ENCODE data around the gene MAP3K20.
"Not testable (repeated sequence)": the region's sequence is repeated elsewhere in the genome, so short reads cannot be mapped to it uniquely, and the experiment has no call there.

Gene MAP3K20

DNA sequence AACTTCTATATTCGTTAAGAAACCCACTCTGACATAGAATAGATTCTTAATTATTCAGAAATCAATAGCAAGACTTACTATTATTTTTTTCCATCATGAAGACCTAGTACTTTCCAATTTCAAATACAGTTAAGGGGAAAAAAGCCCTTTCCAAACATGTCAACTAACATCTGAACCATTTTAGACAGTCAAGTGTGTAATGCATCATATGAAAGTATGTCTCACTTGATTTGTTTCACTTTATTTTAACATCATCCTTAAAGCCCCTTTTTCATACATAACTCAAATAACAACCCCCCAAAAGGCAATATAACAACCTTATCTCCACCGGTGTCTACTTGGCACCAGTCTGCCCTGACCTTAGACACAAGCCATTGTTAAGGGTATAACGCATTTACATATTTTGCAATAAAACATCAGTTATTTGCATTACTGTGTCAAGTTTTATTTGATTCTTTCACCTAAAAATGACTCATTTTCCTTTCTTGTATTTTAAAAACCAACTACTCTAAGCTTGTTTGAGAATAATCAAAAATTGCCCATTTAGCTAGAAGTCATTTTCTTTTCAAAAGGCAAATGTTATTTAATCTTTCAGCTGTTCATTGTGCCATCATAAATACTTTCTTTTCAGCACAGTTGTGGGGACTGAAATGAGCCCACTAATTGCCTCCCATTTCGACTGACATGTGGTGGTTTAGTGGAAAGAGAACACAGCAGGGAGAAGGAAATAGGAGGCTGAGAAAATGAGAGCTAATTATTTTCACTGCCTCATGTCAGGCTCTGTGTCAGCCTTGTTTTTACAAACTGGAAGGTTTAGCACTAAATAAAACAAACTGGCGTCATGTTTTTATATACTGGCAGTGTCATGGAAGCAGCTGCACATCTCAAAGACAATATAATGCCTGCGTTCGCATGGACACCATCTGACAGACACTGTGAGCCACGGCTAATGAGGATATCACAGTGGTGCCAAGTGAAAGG, 174.3 kb downstream of the MAP3K20 start:
- TF ChIP-seq, protein P1, sequence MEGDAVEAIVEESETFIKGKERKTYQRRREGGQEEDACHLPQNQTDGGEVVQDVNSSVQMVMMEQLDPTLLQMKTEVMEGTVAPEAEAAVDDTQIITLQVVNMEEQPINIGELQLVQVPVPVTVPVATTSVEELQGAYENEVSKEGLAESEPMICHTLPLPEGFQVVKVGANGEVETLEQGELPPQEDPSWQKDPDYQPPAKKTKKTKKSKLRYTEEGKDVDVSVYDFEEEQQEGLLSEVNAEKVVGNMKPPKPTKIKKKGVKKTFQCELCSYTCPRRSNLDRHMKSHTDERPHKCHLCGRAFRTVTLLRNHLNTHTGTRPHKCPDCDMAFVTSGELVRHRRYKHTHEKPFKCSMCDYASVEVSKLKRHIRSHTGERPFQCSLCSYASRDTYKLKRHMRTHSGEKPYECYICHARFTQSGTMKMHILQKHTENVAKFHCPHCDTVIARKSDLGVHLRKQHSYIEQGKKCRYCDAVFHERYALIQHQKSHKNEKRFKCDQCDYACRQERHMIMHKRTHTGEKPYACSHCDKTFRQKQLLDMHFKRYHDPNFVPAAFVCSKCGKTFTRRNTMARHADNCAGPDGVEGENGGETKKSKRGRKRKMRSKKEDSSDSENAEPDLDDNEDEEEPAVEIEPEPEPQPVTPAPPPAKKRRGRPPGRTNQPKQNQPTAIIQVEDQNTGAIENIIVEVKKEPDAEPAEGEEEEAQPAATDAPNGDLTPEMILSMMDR (IDR thresholded peaks at IDR 0.05; ENCODE audit: low read depth, low read length, missing control alignments) = no peak
- Histone ChIP-seq H3K4me3 (ENCODE audit: low read depth, low read length) (no peak overlapping the region), H3K36me3 (replicated peaks) (no peaks in the 10 kb centered on the region), H3K27me3 (replicated peaks) (no peaks in the 10 kb centered on the region), H3K27ac (no peak overlapping the region)
- in situ Hi-C loops (cut with HindIII; ENCODE audit: low pct_ligation_motif_present, low sequenced_read_pairs) = no loop called here
- DNase-seq = no peak

DNA sequence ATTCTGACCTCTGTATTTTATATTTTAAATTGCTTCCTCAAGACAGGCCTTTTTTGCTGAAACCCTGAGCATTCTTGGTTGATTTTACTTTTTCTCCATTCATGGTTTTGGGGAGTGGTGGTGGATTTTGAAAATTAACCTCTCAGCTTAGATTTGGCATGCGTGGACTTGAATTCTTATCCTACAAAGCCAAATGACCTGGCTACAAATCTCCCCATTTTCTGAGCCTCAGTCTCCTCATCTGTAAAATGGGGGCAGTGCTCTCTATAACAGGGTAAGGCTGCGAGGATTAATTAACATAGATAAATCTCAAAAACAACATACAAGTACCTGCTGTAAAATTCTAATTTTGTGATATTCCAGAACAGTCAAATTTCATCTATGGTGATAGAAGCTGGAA, 175.6 kb downstream of the MAP3K20 start:
- Histone ChIP-seq H3K27me3 (replicated peaks) (no peaks in the 10 kb centered on the region), H3K27ac (no peak overlapping the region), H3K4me3 (ENCODE audit: low read depth, low read length) (no peak overlapping the region), H3K36me3 (replicated peaks) (no peaks in the 10 kb centered on the region)
- in situ Hi-C loops (cut with HindIII; ENCODE audit: low pct_ligation_motif_present, low sequenced_read_pairs) = no loop called here
- TF ChIP-seq, protein P1 (IDR thresholded peaks at IDR 0.05; ENCODE audit: low read depth, low read length, missing control alignments) = no peak
- no peak for DNase-seq

DNA sequence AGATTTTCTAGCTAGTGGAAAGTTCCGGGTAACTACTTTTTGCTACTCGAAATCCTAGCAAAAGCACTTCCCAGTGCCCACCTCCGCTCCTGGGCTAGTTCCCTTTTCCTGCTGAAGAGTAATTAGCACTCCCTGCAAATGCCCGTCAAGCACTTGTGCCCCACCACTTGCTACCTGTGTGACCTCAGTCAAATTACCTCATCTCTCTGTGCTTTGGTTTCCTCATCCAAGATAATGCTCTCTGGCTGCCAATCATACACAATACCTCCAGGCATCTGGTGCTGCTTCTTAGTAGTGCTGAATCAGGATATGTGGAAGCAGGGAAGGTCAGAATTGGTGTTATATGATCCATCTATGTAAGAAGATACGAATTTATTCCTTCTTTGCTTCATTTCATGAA, 176.9 kb downstream of the MAP3K20 start:
- no peak overlapping the region for H3K4me3 ChIP-seq (ENCODE audit: low read depth, low read length)
- H3K36me3 ChIP-seq (replicated peaks) = no peaks in the 10 kb centered on the region
- no peaks in the 10 kb centered on the region for H3K27me3 ChIP-seq (replicated peaks)
- TF ChIP-seq, protein P1 (IDR thresholded peaks at IDR 0.05; ENCODE audit: low read depth, low read length, missing control alignments) = no peak
- no peak for DNase-seq
- H3K27ac ChIP-seq = no peak overlapping the region
- in situ Hi-C loops (cut with HindIII; ENCODE audit: low pct_ligation_motif_present, low sequenced_read_pairs) = no loop called here

DNA sequence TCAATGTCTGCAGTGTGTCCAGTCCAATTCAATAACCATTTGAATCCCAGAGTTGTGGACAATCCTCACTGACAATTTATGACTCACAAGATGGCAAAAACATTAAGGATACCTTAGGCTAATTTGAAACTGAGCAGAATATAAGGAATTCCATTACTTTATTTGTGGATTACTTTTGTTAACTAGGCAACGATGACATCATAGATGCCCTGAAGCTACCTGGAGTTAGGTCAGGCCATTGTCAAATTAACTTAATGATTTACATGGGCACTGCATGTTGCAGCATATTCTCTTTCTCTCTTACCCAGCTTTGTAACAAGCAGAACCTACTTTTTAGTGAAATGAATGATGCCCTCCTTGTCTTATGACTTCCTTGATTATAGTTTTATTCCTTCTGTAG, 179.0 kb downstream of the MAP3K20 start:
- Histone ChIP-seq H3K4me3 (ENCODE audit: low read depth, low read length) (no peak overlapping the region), H3K27me3 (replicated peaks) (no peaks in the 10 kb centered on the region), H3K36me3 (replicated peaks) (no peaks in the 10 kb centered on the region), H3K27ac (no peak overlapping the region)
- DNase-seq = no peak
- TF ChIP-seq, protein P1 (IDR thresholded peaks at IDR 0.05; ENCODE audit: low read depth, low read length, missing control alignments) = no peak
- in situ Hi-C loops (cut with HindIII; ENCODE audit: low pct_ligation_motif_present, low sequenced_read_pairs) = no loop called here

DNA sequence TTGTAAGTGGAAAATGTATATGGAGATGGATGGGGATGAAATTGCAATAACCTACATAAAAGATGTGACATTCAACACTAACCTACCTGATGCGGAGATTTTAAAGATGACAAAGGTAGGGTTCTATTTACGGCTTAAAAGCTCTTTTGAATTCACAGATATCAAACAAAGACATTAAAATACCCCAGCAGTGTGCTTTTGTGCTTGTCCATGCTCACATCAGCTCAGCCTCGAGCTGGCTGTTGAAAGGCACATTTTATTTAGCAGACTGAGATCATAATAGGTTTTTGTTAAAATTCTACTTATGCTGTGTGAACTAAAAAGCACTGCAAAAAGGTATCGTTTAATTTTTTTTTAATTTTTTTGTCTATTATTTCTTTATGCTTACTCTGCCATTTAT, 183.1 kb downstream of the MAP3K20 start:
- in situ Hi-C loops (cut with HindIII; ENCODE audit: low pct_ligation_motif_present, low sequenced_read_pairs) = no loop called here
- Histone ChIP-seq H3K27me3 (replicated peaks) (no peaks in the 10 kb centered on the region), H3K27ac (no peak overlapping the region), H3K4me3 (ENCODE audit: low read depth, low read length) (no peak overlapping the region), H3K36me3 (replicated peaks) (no peaks in the 10 kb centered on the region)
- DNase-seq = no peak
- TF ChIP-seq, protein P1 (IDR thresholded peaks at IDR 0.05; ENCODE audit: low read depth, low read length, missing control alignments) = no peak

DNA sequence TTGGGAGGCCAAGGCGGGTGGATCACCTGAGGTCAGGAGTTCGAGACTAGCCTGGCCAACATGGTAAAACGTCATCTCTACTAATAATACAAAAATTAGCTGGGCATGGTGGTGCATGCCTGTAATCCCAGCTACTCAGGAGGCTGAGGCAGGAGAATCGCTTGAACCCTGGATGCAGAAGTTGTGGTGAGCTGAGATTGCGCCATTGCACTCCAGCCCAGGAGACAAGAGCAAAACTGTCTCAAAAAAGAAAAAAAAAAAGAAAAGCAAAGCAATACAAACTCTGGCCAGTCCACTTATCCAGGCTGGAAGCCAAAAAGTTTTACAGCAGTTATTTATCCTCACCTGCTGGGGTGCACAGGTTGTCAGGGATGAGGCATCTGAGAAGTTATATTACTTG, 186.7 kb downstream of the MAP3K20 start:
- H3K27ac ChIP-seq; H3K4me3 ChIP-seq (ENCODE audit: low read depth, low read length); DNase-seq; H3K27me3 ChIP-seq (replicated peaks); in situ Hi-C loops (cut with HindIII; ENCODE audit: low pct_ligation_motif_present, low sequenced_read_pairs); H3K36me3 ChIP-seq (replicated peaks): not testable (repeated sequence)

All from brain microvascular endothelial cell (primary cell).